HG02759 (cell line): Measurements from ENCODE around the gene FBRSL1.

Source experiments
- ATAC-seq: cut with Tn5 transposase; IDR thresholded peaks from one replicate; pipeline ENCODE4 v1.9.1; 2021; ENCODE audit warnings: mild to moderate bottlenecking, moderate library complexity; ENCODE audit not compliant: unreplicated experiment

FBRSL1 gene

DNA sequence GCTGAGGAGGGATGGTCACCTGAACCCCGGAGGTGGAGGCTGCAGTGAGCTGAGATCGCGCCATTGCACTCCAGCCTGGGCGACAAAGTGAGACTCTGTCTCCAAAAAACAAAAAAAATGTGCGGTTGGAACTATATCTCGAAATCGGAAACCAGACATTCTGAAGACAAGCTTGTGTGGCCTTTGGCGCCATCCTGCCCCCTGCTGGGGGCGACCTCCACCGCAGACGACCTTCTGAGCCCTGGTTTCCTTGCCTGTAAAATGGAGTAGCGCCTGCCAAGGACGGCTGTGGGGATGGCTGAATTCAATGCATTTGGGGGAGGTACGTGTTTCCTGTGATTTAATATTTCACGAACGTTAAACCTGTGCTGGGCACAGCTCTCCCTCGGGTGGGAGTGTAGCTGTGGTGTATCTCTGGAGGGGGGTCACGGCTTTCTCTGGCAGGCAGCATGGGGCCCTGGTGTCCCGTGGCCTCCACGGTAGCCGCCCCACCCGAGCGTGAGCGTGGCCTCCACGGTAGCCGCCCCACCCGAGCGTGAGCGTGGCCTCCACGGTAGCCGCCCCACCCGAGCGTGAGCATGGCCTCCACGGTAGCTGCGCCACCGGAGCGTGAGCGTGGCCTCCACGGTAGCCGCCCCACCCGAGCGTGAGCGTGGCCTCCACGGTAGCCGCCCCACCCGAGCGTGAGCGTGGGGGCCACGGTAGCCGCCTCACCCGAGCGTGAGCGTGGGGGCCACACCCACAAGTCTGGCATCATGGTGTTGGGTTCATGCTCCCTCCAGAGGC lies 65.1 kb downstream of the FBRSL1 start:
- ATAC-seq, result no peak

DNA sequence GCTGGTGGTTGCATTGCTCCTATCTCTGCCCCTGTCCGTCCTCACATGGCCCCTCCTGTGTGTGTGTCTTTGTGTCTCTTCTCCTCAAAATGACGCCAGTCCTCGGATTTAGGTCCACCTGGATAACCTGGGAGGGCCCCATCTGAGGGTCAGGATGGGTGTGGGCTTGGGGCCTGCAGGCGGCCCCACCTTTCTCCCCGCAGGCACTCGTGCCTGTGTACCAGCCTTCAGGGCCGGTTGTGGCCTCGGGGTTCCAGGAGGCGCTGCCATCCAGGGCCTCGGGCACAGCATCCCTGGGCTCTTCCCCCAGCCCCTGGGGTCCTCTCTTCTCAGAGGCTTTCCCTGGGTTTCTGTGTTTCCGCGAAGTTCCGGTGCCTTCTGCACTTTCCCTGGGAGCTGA lies 65.7 kb downstream of the FBRSL1 start:
- ATAC-seq, result no peak

DNA sequence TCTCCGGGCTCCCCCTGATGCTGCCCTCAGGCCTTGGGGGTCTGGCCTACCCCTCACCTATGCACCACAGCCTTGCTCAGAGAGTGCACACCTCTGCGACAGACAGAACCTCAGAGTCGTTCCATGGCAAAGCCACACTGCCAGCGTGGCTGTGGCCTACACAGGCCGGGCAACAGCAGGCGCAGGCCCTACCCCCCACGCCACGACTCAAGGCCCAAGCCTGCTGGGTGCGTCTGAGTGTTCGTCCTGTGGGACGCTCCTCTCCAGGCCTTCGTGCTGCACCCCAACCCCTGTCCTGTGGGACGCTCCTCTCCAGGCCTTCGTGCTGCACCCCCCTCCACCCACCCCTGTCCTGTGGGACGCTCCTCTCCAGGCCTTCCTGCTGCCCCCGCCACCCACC lies 66.3 kb downstream of the FBRSL1 start:
- no peak for ATAC-seq

- ATAC-seq, result no peak
Observed at GRCh38 chr12:132556801-132557200, 66.8 kb downstream of the FBRSL1 start.

- ATAC-seq, result no peak
Observed at GRCh38 chr12:132557291-132558015, 67.5 kb downstream of the FBRSL1 start.

DNA sequence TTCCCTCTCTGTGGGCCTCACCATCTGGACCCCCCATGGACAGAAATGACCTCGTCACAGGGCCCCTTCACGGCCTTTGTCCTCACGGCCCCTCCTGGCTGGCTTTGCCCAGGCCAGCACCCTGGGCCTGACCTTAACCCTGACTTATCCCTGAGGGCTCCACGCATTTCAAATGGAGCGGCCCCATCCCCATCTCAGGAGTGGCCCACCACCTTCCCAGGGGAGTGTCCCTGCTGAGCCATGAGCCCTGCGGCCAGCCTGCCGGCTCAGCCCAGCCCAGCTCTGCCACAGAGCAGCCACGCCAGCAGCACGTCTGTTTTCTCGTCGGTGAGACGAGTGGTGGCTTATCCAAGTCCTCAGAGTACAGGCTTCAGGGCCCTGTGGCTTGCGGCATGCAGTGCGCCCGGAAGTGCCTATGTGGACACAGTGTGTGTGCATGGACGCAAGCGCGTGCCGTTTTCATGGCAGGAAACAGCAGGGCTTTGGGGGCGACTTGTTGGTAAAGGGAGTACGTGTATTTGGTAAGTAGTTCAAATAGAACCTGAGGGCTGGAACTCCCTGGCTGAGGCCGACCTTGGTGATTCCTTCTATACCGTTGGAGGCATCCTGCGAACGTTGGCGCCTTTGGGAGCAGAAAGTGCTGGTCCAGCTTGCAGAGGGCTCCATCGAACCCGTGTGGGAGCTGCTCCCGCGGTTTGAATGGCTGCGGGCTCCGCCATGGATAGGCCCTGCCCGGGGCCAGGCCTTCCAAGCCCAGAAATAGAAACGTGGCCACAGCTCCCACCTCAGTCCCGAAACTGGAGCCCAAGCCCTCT lies 68.3 kb downstream of the FBRSL1 start:
- no peak for ATAC-seq

DNA sequence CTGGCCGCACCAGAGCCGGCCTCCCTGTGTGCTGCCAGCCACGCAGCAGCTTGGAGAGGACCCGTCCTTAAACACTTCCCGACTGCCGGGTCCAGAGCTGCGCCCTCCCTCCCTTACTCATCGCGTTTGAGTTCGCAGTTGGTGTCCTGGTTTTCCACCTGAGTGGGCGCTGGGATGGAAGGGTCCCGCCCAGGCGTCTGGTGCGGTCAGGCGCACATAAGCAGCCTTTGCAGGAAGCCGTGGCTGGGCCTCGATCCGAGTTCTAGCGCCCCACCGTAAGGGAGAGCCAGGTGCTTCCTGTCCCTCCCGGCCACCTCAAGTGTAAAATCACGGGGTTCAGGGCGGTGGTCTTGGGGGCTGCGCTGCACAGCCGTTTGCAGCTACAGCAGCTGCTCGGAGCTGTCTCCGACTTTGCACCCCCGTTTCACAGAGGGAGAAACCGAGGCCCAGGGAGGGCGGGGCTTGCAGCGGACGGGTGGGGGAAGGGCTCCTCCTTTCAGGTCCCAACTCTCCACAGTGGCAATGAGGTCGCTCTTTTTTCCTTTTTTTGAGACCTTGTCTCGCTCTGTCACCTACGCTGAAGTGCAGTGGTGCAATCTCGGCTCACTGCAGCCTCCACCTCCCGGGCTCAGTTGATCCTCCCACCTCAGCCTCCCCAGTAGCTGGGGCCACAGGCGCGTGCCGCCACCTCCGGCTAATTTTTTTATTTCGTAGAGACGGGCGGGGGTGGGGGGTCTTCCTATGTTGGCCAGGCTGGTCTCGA lies 69.1 kb downstream of the FBRSL1 start:
- no peak for ATAC-seq

DNA sequence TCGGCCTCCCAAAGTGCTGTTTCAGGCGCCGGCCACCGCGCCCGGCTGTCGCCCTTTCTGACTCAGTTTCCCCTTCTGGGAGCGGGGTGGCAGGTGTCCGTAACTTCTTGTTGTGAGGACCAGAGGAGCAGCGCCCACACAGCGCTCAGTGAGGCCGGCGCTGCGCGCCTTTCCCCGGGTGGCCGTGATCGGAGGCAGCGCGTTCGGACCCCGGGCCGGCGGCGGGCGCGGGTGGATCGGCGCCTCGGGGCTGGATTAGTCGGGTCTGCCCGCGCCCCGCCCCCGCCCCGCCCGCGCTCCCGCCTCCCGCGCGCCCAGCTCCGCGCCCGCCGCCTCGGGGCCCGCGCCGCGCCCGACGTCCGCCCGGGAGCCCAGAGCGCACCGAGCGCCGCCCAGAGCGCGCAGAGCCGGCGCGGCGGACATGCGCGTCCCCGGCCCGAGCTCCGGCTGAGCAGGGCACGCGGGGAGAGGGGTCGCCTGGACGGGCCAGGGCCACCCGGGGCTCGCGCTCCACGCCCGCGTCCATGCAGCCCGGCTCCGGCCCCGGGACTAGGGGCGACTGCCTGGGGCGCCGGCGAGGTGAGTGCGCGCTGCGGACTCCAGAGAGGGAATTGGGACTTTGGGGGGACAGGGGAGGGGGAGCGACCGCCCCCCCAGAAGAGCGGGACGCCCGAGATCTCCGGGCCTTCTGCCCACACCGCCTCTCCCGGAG lies 69.9 kb downstream of the FBRSL1 start:
- ATAC-seq, result no peak

- ATAC-seq, result no peak
Observed at GRCh38 chr12:132560364-132560613, 70.3 kb downstream of the FBRSL1 start.

DNA sequence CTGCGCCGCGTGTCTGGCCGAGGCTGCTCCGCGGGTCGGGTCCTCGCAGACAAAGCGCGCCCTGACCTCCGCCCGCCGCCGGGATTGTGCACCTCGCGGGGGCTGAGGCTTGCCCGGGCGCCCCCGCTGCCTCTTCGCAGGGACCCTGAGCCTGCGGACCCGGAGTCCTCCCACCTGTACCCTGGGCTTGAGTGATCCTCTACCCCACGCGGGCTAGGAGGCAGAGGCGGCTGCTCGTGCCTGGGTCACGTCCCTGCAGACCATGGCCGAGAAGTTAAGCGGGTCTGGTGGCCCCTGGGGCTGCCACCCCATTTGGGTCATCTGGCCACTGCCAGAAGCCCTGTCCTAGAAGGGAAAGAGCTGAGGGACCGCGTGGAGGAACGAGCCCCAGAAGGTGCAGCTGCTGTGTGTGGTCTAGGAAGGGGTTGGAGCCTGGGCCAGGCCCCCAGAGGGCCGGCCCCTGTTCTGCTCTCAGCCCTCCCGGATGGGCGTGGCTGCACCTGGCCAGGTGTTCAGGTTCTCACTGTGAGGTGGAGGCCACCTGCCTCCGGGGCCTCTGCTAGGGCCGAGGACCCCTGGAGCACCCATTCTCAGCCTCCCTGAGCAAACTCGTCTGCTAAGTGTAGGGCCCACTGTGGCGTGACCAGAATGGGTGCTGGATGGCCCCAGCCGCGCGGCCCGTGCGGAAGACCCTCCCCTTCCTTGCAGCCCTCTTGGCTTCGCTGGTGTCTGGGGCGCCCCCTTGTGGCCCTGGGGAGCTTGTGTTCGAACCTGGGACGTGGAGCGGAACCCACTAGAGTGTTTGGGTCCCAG lies 70.9 kb downstream of the FBRSL1 start:
- ATAC-seq, result no peak
